ENCODE measurements around the gene GNG7. TPM values are rescaled to one million over a fixed set of nuclear protein-coding genes. Genes with fewer than 3 reads are reported as not detected.
A peak's percentile ranks its signal among the peaks of the same experiment; 100 is the strongest.

GNG7 gene
- total and polyA plus RNA-seq, 2 donors (not counting 3 experiments of a cell fraction or from before 2014, with no cell fraction given): 0.29 to 0.84 TPM

GRCh38 chr19:2555422-2556220 is 146.9 kb downstream of the GNG7 start:
- H3K9me1 ChIP-seq (replicated peaks; ENCODE audit: control insufficient read depth, extremely low read depth, insufficient read depth, low read length): no peaks in the 10 kb centered on the region
- FAIRE-seq (no peak), DNase-seq (ENCODE audit: low read depth, low spot score) (peak; percentile 75)
- TF ChIP-seq POLR2AphosphoS5 (IDR thresholded peaks at IDR 0.05; ENCODE audit: insufficient read depth, low read depth, low read length) (no peak), MYC (IDR thresholded peaks at IDR 0.05; ENCODE audit: low read depth, low read length) (no peak), JUN (IDR thresholded peaks at IDR 0.05; ENCODE audit: borderline replicate concordance, insufficient read depth, insufficient read length, low read depth) (no peak), EZH2 (IDR thresholded peaks at IDR 0.05; ENCODE audit: borderline replicate concordance, low read depth, low read length, severe bottlenecking) (no peak), FOS (IDR thresholded peaks at IDR 0.05; ENCODE audit: borderline replicate concordance, insufficient read depth, low read length) (no peak), POLR2A (IDR thresholded peaks at IDR 0.05; ENCODE audit: low read depth, low read length) (no peak), GATA2 (IDR thresholded peaks at IDR 0.05; ENCODE audit: insufficient read depth, insufficient read length, low read depth, low read length) (no peak), MAX (IDR thresholded peaks at IDR 0.05; ENCODE audit: insufficient read depth, insufficient read length) (no peak)
- TF ChIP-seq, protein P1, sequence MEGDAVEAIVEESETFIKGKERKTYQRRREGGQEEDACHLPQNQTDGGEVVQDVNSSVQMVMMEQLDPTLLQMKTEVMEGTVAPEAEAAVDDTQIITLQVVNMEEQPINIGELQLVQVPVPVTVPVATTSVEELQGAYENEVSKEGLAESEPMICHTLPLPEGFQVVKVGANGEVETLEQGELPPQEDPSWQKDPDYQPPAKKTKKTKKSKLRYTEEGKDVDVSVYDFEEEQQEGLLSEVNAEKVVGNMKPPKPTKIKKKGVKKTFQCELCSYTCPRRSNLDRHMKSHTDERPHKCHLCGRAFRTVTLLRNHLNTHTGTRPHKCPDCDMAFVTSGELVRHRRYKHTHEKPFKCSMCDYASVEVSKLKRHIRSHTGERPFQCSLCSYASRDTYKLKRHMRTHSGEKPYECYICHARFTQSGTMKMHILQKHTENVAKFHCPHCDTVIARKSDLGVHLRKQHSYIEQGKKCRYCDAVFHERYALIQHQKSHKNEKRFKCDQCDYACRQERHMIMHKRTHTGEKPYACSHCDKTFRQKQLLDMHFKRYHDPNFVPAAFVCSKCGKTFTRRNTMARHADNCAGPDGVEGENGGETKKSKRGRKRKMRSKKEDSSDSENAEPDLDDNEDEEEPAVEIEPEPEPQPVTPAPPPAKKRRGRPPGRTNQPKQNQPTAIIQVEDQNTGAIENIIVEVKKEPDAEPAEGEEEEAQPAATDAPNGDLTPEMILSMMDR (IDR thresholded peaks at IDR 0.05; ENCODE audit: extremely low read depth in 1 of 2, insufficient read depth in 1 of 2, low read depth in 1 of 2, low read length in 2 of 2): no peak
- peak overlapping the region; percentile 85 for H3K9ac ChIP-seq (replicated peaks; ENCODE audit: extremely low read depth, insufficient read depth, low read length)
- H3K4me1 ChIP-seq (ENCODE audit: control insufficient read depth, extremely low read depth, insufficient read depth, low read length): peaks cover 22% of the 10 kb centered on the region
- no peaks in the 10 kb centered on the region for H3K9me3 ChIP-seq (replicated peaks; ENCODE audit: control insufficient read depth, insufficient read depth, low read length)
- intact Hi-C loops (cut with micrococcal nuclease): loop anchor here (1.0 kb wide), 2 partner anchors 24 to 77 kb away; no protein-coding TSS in a partner anchor
- BruUV-seq (replicated peaks): no TSS peak
- H3K79me2 ChIP-seq (ENCODE audit: control insufficient read depth, insufficient read depth, low read length): no peaks in the 10 kb centered on the region
- POLR2A ChIA-PET: interaction anchor here (1.2 to 6.7 kb wide), 2 partner anchors 12 to 79 kb away, joined by 4 to 75 read pairs; partner anchors contain the start of gene GADD45B
- peak overlapping the region; percentile 77 for H3K4me2 ChIP-seq (ENCODE audit: insufficient read depth, low read length)
- H3K36me3 ChIP-seq (ENCODE audit: control insufficient read depth in 2 of 2, extremely low read depth in 1 of 2, insufficient read depth in 2 of 2, low read length in 2 of 2): no peaks in the 10 kb centered on the region
- H4K20me1 ChIP-seq (replicated peaks; ENCODE audit: control insufficient read depth, extremely low read depth, insufficient read depth, low read length): no peaks in the 10 kb centered on the region
- CTCF ChIA-PET: interaction anchor here (0.9 to 5.3 kb wide), 8 partner anchors 9 to 81 kb away, joined by 3 to 45 read pairs (median 4); no protein-coding TSS in a partner anchor
- peak overlapping the region; percentile 93 for H3K27ac ChIP-seq (ENCODE audit: insufficient read depth, low read depth, low read length)
- H3K27me3 ChIP-seq (ENCODE audit: control insufficient read depth in 2 of 2, insufficient read depth in 2 of 2, low read length in 2 of 2): no peaks in the 10 kb centered on the region
- peak overlapping the region in 1 of 3 experiments; percentile 33 for H3K4me3 ChIP-seq (replicated peaks in 1 of 3; ENCODE audit: insufficient read depth in 1 of 3, low read depth in 1 of 3, low read length in 3 of 3)
- dilution Hi-C loops (cut with MboI; ENCODE audit: extremely low pct_ligation_motif_present, low sequenced_read_pairs): no loop called here
- peak overlapping the region; percentile 75 for H2AFZ ChIP-seq (ENCODE audit: low read depth, low read length)

Measured in endothelial cell of umbilical vein (primary cell).